HG03575 (cell line): ENCODE results near the gene PPP1R14B.

ENCODE experiments used
- ATAC-seq: cut with Tn5 transposase; IDR thresholded peaks from one replicate; pipeline ENCODE4 v1.9.1; 2021; ENCODE audit not compliant: unreplicated experiment, insufficient number of reproducible peaks, low FRiP score; ENCODE audit errors: extremely low read depth

Gene PPP1R14B

GRCh38 chr11:64263021-64263946 lies 16.5 kb upstream of the PPP1R14B start:
- no peak for ATAC-seq

GRCh38 chr11:64262271-64263002 lies 15.7 kb upstream of the PPP1R14B start:
- no peak for ATAC-seq

GRCh38 chr11:64261556-64262080 lies 14.9 kb upstream of the PPP1R14B start:
- ATAC-seq, result no peak

GRCh38 chr11:64260147-64260708 lies 13.5 kb upstream of the PPP1R14B start:
- no peak for ATAC-seq

- no peak for ATAC-seq
These were observed 12.9 kb upstream of the PPP1R14B start for GRCh38 chr11:64259533-64260067.

- ATAC-seq, result no peak
These were observed 12.3 kb upstream of the PPP1R14B start for GRCh38 chr11:64258946-64259532.

- no peak for ATAC-seq
These were observed 11.6 kb upstream of the PPP1R14B start for GRCh38 chr11:64258356-64258755.

GRCh38 chr11:64256300-64256699 lies 9.6 kb upstream of the PPP1R14B start:
- no peak for ATAC-seq

GRCh38 chr11:64255135-64256128 lies 8.7 kb upstream of the PPP1R14B start:
- no peak for ATAC-seq

GRCh38 chr11:64254326-64254725 lies 7.6 kb upstream of the PPP1R14B start:
- ATAC-seq, result no peak

GRCh38 chr11:64253481-64253880 lies 6.7 kb upstream of the PPP1R14B start:
- no peak for ATAC-seq

- no peak for ATAC-seq
These were observed 6.3 kb upstream of the PPP1R14B start for GRCh38 chr11:64253043-64253442.

- no peak for ATAC-seq
These were observed 5.5 kb upstream of the PPP1R14B start for GRCh38 chr11:64252003-64252872.

- ATAC-seq, result no peak
These were observed 4.9 kb upstream of the PPP1R14B start for GRCh38 chr11:64251753-64252002.

- no peak for ATAC-seq
These were observed 4.4 kb upstream of the PPP1R14B start, which contains the start of gene PLCB3 for GRCh38 chr11:64251016-64251752. Gene PLCB3, plus strand, starts transcription at chr11:64251530. Its CDS starts 120 bp downstream, at chr11:64251650.

GRCh38 chr11:64250415-64251015 lies 3.8 kb upstream of the PPP1R14B start:
- no peak for ATAC-seq
